ENCODE results near the gene MPPE1.

MPPE1 gene

GRCh38 chr18:11873670-11874340, 34.3 kb downstream of the MPPE1 start:
- TF ChIP-seq CTCF (conservative IDR thresholded peaks at IDR 0.05; ENCODE audit: control insufficient read depth, insufficient read depth, low read depth, low read length): no peak
- DNase-seq (ENCODE audit: low read depth): no peak

GRCh38 chr18:11872479-11873136, 35.5 kb downstream of the MPPE1 start:
- H3K4me3 ChIP-seq (ENCODE audit: control insufficient read depth, low read depth, low read length): no peak overlapping the region
- peak; percentile 49 for TF ChIP-seq CTCF (conservative IDR thresholded peaks at IDR 0.05; ENCODE audit: control insufficient read depth, insufficient read depth, low read depth, low read length)
- DNase-seq (ENCODE audit: low read depth): no peak

More at GRCh38 chr18:11873670-11874340, 34.3 kb downstream of the MPPE1 start:
- H3K4me3 ChIP-seq (ENCODE audit: control insufficient read depth, low read depth, low read length): no peak overlapping the region

- TF ChIP-seq CTCF (conservative IDR thresholded peaks at IDR 0.05; ENCODE audit: control insufficient read depth, insufficient read depth, low read depth, low read length): no peak
- no peak for DNase-seq (ENCODE audit: low read depth)
These were observed 36.6 kb downstream of the MPPE1 start for GRCh38 chr18:11871501-11871900.

GRCh38 chr18:11868230-11868629, 39.9 kb downstream of the MPPE1 start:
- no peak for DNase-seq (ENCODE audit: low read depth)
- H3K4me3 ChIP-seq (ENCODE audit: control insufficient read depth, low read depth, low read length): no peak overlapping the region

More at GRCh38 chr18:11871501-11871900, 36.6 kb downstream of the MPPE1 start:
- H3K4me3 ChIP-seq (ENCODE audit: control insufficient read depth, low read depth, low read length): no peak overlapping the region

GRCh38 chr18:11866764-11867163, 41.4 kb downstream of the MPPE1 start:
- H3K4me3 ChIP-seq (ENCODE audit: control insufficient read depth, low read depth, low read length): no peak overlapping the region
- no peak for TF ChIP-seq CTCF (conservative IDR thresholded peaks at IDR 0.05; ENCODE audit: control insufficient read depth, insufficient read depth, low read depth, low read length)
- DNase-seq (ENCODE audit: low read depth): no peak

More at GRCh38 chr18:11868230-11868629, 39.9 kb downstream of the MPPE1 start:
- no peak for TF ChIP-seq CTCF (conservative IDR thresholded peaks at IDR 0.05; ENCODE audit: control insufficient read depth, insufficient read depth, low read depth, low read length)

- H3K4me3 ChIP-seq (ENCODE audit: control insufficient read depth, low read depth, low read length): no peak overlapping the region
- DNase-seq (ENCODE audit: low read depth): no peak
- TF ChIP-seq CTCF (conservative IDR thresholded peaks at IDR 0.05; ENCODE audit: control insufficient read depth, insufficient read depth, low read depth, low read length): no peak
These were observed 41.8 kb downstream of the MPPE1 start for GRCh38 chr18:11866329-11866728.
